Muscle of arm (tissue), 12 donors: ENCODE data around the gene SSBP3. TPM values are rescaled to one million over a fixed set of nuclear protein-coding genes. Genes with fewer than 3 reads are reported as not detected.
"Not testable (repeated sequence)": the region's sequence is repeated elsewhere in the genome, so short reads cannot be mapped to it uniquely, and the experiment has no call there.

Source experiments
- DNase-seq: peaks from one replicate; pipeline ENCODE4 v3.0.0-alpha.2; 2013
- polyA plus RNA-seq, 12 donors: library from polyadenylated mRNA; unstranded; fragments of 120-200 nt; gene quantifications; one replicate each; pipeline ENCODE4 v1.2.1, GENCODE V29; 2013; ENCODE audit not compliant: insufficient read length in 12 of 12

SSBP3 gene
- polyA plus RNA-seq, 12 donors = 49.2 to 117 (median 58.9) TPM; not detected in 1

DNA sequence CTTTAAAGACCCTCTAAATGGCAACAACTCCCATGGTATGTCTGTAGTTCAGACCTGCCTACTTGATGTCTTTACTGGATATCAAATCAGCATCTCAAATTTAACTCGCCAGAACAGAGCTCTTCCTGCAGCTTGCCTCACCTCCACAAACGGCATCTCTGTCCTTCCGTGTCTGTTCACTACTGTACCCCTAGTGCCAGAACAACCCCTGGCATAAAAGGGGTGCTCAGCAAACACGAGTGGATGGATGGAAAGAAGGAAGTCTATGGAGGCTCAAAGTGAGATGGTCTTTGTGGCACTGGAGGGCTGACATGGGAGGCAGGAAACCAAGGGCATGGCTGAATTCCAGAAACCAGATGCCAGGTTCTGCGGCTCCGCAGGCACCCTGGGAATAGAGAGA lies 183.5 kb downstream of the SSBP3 start:
- DNase-seq = no peak

DNA sequence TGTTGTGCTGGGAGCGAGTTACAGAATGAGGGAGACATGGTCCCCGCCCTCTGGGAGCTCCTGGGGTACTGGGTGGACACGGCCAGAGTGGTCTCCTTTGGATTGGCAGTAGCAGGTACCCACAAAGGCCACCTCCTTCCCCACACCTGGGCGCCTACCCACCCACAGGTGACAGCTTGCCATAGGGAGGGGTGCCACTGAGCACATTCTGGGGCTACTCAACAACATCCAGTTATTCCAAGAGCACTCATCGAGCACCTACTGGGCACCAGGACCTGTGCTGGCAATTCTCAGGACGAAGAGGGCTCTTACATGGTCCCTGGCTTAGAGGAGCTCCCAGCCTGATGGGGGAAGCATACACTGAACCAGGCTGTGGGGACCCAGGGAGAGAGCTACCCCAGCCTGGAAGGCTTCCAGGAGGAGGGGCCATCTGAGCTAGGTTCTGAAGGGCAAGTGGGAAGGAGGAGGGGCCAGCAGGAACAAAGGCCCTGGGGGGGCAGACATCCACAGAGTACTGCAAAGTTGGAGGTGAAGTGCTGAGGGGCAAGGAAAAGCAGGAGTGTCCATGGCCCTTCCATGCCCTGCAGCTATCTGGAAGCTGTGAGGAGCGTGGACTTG lies 184.2 kb downstream of the SSBP3 start:
- no peak for DNase-seq

- no peak for DNase-seq
Measured at GRCh38 chr1:54221113-54221834, 184.9 kb downstream of the SSBP3 start.

DNA sequence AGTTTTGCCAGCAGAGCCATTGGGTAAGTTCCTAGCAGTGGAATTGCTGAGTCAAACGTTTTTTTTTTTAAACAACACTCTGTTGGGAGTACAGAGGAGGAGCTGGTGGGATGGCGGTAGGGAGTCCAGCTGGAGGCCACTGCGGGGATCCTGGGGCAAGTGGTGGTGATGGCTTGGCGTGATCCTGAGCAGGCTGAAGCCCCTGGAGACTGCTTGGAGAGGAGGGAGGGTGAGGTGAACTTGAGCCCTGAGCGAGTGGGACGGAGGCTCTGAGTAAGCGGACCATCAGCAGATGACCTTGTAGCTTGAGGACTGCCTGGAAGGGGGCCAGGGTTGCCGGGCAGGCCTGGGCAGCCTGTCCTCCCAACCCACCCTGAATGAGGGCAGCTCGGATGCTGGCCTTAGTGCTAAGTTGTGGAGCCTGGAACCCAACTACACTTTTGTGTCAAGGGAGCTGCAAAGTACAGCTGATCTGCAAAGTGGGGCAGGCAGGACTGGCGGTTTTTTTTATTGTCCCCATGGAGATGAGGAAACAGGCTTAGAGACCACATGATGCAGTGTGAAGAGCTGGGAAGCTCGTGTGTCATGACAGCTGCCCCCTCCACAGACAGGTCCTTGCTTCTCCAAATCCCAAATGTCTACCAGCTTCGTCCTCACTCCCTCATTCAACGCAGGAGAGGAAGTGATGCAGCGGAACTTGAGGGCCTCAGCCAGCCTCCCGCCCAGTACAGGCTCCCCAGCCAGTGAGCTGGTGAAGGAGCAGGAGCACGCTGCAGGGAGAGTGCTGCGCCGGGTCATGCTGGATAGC lies 186.0 kb downstream of the SSBP3 start:
- DNase-seq = peak; percentile 53

DNA sequence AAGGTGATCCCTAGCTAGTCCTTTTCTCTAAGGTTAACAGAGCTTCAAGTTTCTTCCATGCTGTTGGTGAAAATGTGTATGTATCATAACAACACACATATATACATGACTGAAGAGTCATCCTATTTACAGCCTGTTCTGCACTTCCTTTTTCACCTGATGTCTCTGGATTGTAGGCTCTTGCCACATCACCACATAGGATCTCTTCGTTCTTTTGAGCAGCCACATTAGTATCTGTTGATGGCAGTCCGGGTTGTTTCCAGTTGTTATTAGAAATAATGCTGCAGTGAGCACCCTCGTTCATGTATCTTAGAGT lies 186.5 kb downstream of the SSBP3 start:
- DNase-seq = no peak

DNA sequence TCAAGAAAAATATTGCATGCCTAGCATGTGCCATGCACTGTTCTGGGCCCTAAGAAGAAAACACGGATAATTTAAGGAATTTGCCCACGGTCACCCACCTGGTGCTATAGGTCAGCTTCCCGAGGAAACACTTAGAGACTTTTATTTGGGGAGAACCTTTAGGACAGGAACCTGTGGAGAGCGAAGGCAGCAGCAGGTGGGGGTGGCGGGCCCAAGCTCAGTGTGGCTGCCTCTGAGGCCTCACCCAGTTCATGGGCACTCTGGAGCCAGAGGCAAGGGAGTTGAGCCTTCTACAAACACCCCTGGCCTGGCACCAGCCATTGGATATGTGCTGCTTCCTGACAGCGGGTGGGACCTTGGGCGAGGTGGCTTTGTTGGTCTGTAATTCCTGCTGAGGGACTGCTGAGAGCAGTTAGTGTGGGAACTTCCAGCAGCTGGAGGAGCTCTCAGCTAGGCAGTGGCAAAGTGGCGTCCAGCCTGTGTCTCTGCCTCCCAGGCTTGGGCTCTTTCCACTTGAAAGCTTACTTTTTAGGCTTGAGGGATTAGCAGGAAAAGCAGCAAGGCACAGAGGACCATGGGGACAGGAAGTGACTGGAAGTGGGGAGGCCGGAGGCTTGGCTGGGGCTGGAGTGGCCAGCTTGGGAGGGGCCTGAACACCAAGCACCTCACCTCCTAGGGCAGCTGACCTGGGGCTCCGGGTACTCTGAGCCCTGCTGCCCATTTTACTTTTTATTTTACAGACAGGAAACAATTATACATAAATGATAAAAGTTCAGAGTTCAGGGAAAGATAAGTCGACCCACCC lies 187.1 kb downstream of the SSBP3 start:
- no peak for DNase-seq

- DNase-seq = no peak
Measured at GRCh38 chr1:54215523-54215922, 190.7 kb downstream of the SSBP3 start.

DNA sequence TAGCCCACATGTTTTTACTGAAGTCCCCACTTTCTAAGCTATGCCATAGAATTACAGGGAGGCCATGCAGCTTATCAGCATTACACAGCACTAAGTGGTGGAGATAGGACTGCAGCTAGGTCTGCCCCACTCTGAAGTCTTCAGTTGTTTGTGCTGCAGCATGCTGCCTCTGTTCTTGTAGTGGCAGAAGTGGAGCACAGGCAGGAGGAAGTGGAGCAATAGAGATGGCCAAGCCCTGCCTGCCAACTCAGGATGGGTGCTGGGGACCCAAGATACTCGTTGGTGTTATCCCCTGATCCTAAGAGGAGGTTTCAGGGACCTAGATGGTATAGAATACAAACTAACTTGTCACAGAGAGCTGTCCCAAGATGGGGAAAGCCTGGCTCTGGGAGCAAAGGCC lies 193.3 kb downstream of the SSBP3 start:
- DNase-seq = no peak

DNA sequence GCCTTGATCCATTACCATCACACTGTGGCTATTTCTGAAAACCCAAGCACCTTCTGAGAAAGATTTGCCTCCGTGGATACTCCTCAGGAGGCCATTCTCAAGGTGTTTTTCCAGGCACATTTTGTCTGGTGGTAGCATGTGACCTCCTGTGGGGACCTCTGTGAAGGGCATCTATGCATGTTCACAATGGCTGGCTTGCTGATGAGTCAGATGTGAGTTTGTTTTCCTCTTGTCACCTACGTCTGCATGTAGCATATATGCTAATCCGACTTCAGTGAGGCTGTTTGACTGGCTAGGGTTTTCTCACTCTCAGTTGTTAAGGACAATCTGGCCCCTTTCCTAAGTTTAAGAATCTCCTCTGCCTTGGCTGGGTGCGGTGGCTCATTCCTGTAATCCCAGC lies 198.3 kb downstream of the SSBP3 start:
- not testable (repeated sequence) for DNase-seq

DNA sequence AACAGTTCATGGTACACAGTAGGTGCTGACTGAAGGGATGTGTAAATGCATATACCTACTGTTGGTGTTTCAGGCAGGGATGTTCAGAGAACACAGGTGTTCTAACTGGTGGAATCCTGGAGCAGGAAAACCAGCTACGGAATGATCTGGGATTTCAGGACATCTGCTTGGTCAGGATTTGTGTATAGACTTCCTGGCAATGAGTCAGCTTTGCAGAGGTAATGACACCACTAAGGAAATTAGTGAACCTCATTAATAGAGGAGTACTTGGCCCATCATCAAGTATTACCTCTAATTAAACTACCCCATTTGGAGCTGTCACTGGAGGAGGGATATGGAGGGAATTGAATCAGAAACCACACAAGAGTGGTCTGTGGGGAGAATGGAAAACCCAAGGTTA lies 198.9 kb downstream of the SSBP3 start:
- DNase-seq = no peak

GRCh38 chr1:54204199-54204598 lies 202.0 kb downstream of the SSBP3 start:
- no peak for DNase-seq

DNA sequence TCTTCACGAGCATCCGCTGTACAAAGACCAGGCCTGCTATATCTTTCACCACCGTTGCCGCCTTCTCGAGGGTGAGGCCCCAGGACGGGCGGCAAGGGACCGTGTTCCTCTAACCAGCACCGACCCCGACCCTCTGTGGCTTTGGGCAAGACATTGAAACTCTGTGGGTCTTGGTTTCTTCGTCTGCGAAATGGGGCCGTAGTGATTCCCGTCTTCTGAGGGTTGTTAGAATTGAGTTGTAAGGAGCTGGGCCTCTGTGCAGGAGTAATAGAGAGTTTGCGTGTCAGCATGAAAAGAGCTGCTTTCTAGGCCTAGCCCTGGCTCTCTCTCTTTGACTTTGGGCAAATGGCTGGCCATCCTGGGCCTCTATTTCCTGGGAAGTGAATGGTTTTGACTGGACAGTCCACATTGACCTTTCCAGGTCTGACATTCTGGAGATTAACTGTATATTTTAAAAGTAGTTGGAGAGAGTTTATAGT lies 205.6 kb downstream of the SSBP3 start:
- DNase-seq = no peak

- peak; percentile 98 for DNase-seq
Measured at GRCh38 chr1:54199765-54200518, 206.3 kb downstream of the SSBP3 start, which contains the start of the genes CYB5RL and MRPL37. Gene CYB5RL (minus strand): TSS chr1:54200030. CDS start chr1:54195616, 4,414 bp downstream. Gene MRPL37 (plus strand): TSS chr1:54200167. CDS start chr1:54200244, 77 bp downstream.

DNA sequence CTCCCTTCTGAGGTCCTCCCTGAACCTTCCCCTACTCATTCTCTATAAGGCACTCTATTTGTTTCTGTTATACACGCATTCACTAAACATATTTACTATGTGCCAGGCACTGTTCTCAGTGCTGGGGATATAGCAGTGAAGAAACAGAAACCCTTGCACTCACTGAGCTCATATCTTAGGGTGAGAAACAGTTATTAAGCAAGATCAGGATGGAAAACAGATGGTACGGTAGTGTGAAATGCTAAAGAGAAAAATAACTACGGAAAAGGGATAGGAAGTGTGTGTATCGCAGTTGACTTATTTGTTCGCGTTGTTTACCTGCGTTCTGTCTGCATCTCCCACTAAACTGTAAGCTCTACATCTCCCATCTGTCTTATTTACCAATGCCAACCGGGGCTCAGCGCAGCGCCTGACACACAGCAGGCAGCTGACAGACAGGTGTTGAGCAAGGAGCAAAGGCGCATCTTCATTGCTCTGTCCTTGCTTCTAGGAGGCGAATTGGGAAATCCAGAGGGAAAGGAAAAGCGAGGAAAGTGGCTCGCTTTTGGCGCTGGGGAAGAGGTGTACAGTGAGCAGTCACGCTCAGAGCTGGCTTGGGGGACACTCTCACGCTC lies 206.9 kb downstream of the SSBP3 start:
- DNase-seq = no peak

- DNase-seq = no peak
Measured at GRCh38 chr1:54193453-54193852, 212.7 kb downstream of the SSBP3 start.

DNA sequence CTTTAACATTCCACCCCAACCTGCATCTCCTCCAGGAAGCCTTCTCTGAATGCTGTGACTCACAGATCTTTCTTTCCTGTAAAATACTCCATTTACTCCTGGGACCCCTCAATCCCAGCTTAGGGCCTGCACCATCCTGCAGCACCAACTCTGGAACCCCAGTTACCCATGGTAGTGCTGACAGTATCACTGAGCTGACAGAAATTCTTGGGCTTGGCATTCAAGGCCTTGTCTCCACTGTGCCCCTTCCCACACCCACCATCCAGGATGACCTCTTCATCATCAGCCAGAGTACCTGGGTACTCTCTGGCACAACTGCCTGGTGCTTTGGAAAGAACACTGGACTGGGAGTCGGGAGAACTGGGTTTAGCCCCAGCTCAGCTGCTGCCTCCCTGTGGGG lies 214.7 kb downstream of the SSBP3 start:
- DNase-seq = no peak

DNA sequence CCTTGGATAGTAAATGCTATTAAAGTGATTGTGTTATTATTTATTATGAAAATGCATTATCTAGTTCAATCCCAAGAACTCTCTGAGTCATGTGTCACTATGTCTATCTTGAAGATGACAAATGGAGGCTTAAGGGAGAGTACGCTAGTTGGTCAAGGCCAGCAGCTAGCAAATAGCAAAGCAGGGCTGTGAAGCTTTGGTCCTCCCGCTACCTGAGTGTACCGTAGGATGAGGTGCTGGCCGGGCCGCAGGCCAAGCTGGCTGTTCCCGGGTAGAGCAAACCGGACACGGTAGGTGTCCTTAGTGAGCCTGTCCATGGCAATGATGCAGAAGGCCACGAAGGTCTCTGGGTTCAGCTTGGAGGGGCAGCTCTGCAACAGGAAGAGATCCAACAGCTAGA lies 215.7 kb downstream of the SSBP3 start:
- DNase-seq = no peak

DNA sequence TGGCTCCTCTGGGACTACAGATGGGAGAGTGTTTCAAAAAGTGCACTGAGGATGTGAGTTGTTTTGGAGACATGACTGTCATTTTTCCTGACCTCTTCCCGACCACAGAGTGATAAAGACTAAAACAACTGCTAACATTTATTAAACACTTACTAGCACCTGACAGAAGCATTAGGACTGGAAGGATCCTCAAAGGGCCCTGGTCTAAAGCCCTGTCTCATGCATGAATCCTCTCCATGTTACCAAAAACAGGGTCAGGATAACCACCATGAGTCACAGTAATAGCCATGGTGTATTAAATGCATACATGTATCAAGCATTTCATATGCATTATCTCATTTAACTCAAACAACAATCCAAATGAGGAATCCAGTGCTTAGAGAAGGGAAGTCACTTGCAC lies 217.9 kb downstream of the SSBP3 start:
- DNase-seq = no peak

GRCh38 chr1:54186056-54186455 lies 220.1 kb downstream of the SSBP3 start:
- no peak for DNase-seq

DNA sequence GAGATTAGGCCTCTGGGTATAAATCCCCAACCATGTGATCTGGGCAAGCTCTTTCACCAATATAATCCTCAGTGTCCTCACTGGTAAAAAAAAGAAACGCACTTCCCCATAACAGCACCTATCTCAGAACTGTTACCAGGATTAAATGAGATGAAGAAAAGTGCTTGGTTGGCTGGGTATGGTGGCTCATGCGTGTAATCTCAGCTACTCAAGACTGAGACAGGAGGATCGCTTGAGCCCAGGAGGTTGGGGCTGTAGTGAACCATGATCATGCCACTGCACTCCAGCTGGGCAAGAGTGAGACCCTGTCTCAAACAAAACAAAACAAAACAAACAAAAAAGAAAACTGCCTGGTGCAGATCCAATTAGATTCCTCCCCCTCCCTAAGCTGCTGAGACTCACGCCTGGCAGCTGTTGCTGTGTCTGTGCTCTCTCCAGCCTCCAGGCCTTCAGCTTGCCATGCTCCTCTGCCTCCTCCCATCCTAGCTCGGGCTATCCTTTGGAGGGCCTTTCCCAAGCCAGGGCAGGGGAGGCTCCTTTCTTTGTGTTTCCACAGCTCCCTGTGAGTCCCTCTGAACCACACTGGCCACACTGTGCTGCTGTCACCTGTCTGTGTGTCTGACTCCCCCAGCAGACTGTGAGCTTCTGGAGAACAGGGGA lies 225.4 kb downstream of the SSBP3 start:
- DNase-seq = no peak
